22Rv1 (cell line): ENCODE measurements around the gene SLC35G6.

Source experiments
- H3K27ac ChIP-seq: fragments of 450-650 bp; 2 replicates; pipeline ENCODE4 v1.5.1; 2017
- CTCF ChIP-seq: fragments of 450-650 bp; IDR thresholded peaks from 2 replicates; pipeline ENCODE4 v1.5.1; 2017; ENCODE audit warnings: mild to moderate bottlenecking
- ZFX ChIP-seq: fragments of 450-650 bp; IDR thresholded peaks from 2 replicates; pipeline ENCODE4 v1.6.1; 2017; ENCODE audit warnings: antibody characterized with exemption, borderline replicate concordance

Gene SLC35G6

GRCh38 chr17:7503521-7503920 lies 22.3 kb downstream of the SLC35G6 start:
- TF ChIP-seq ZFX (no peak), CTCF (no peak)
- no peak overlapping the region for H3K27ac ChIP-seq

- TF ChIP-seq ZFX (no peak), CTCF (no peak)
- H3K27ac ChIP-seq: no peak overlapping the region
These were observed 26.9 kb downstream of the SLC35G6 start for GRCh38 chr17:7508145-7508544.

- no peak overlapping the region for H3K27ac ChIP-seq
- TF ChIP-seq ZFX (no peak), CTCF (no peak)
These were observed 27.6 kb downstream of the SLC35G6 start for GRCh38 chr17:7508846-7509245.

- no peak for TF ChIP-seq CTCF
- no peak for TF ChIP-seq ZFX
These were observed 28.7 kb downstream of the SLC35G6 start for GRCh38 chr17:7509937-7510336.

GRCh38 chr17:7511108-7511507 lies 29.9 kb downstream of the SLC35G6 start:
- no peak for TF ChIP-seq CTCF
- TF ChIP-seq ZFX: no peak
- no peak overlapping the region for H3K27ac ChIP-seq

More at GRCh38 chr17:7509937-7510336, 28.7 kb downstream of the SLC35G6 start:
- H3K27ac ChIP-seq: no peak overlapping the region

GRCh38 chr17:7512105-7512504 lies 30.9 kb downstream of the SLC35G6 start:
- no peak for TF ChIP-seq CTCF
- TF ChIP-seq ZFX: no peak
- H3K27ac ChIP-seq: no peak overlapping the region

- H3K27ac ChIP-seq: no peak overlapping the region
- TF ChIP-seq ZFX (no peak), CTCF (no peak)
These were observed 31.7 kb downstream of the SLC35G6 start for GRCh38 chr17:7512824-7513540.
